Measurements from ENCODE around the gene VAV3.
"Not testable (repeated sequence)": the region's sequence is repeated elsewhere in the genome, so short reads cannot be mapped to it uniquely, and the experiment has no call there.

The VAV3 gene

DNA sequence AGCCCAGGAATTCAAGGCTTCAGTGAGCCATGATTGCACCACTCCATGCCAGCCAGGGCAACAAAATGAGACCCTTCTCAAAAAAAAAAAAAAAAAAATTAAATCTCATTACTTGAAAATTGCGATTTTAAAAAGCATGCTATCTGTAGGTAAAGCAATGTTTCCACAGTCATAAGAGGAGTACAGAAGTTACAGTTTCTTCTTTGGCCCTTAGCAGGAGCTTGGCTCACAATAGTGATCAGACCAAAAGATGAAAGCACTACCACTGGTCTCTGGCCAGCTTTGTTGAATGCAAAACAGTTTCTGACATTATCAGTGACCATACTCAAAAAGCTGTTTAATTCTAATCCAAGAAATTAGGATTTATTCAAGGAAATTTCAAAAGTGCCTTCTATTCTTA lies 31.2 kb downstream of the VAV3 start:
- no peak for DNase-seq

- no peak for DNase-seq
Measured at GRCh38 chr1:107930292-107930691, 34.7 kb downstream of the VAV3 start.

- DNase-seq: no peak
Measured at GRCh38 chr1:107927820-107928219, 37.2 kb downstream of the VAV3 start.

DNA sequence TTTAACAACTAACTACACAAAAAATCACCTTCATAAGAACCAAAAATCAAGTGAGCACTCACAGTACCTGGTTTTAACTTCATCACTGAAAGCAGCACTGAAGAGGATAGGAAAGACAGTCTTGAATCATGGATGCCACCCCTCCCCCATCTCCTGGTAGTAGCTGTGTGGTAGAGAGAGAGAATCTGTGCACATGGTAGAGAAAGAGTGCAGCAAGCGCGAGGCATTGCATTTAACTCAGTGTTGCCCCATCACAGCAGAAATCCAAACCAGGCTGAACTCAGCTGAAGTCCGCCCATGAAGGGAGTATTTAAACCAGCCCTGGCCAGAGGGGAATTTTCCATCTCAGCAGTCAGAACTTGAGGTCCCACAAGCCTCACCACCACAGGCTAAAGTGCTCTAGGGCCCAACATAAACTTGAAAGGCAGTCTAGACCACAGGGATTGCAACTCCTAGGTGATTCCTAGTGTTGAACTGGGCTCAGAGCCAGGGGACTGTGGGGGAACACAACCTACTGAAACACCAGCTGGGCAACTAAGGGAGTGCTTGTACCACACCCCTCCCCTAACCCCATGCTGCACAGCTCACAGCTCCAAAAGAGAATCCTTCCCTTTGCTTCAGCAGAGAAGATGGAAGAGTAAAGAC lies 38.4 kb downstream of the VAV3 start:
- no peak for DNase-seq

- DNase-seq: no peak
Measured at GRCh38 chr1:107925565-107925964, 39.4 kb downstream of the VAV3 start.

DNA sequence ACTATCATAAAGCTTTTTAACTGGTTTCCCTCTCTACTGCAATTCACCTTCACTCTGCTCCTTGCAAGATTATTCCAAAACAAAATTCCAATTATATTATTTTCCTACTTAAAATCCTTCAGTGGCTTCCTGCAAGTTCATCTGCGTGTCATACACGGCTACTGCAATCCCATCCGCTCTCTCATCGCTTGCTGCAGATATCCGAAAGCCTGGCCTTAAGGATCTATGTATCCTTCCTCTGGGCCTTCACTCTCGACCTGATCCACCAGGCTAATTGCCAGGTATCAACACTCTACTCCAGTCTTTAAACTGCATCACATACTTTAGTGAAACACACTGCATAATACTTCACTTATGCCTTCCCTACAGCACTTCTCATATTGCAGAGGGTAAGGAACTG lies 44.0 kb downstream of the VAV3 start:
- DNase-seq: no peak

- DNase-seq: no peak
Measured at GRCh38 chr1:107920561-107920960, 44.4 kb downstream of the VAV3 start.

GRCh38 chr1:107919953-107920352 lies 45.0 kb downstream of the VAV3 start:
- no peak for DNase-seq

DNA sequence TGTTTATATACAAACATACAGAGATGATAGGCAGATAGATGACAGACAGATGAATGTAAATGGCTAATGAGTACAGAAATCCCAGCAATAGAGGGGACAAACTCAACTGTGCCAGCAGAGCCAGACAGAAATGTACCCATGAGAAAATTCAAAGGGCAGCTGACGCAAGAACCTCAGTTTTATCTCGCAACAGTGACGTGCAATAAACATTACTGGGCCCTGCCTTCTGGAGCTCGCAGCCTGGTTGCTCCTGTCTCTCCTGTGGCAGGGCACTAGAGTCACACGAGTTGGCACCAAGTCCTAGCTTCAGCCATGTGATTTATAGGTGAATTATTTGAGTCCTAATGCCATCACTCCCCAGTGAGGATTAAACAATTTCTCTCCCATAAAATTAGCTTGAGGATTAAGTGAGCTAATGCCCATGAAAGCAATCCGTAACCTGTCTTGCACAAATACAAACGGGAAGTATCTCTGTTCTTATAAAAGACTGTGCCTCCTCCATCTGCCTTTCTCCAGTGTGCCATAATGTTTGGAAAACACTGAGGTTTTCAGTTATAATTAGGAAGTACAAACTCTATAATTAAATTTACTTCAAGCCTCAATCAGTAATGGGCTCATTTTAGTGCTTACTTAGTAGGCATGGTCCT lies 50.7 kb downstream of the VAV3 start:
- DNase-seq: no peak

GRCh38 chr1:107912656-107913055 lies 52.3 kb downstream of the VAV3 start:
- DNase-seq: no peak

DNA sequence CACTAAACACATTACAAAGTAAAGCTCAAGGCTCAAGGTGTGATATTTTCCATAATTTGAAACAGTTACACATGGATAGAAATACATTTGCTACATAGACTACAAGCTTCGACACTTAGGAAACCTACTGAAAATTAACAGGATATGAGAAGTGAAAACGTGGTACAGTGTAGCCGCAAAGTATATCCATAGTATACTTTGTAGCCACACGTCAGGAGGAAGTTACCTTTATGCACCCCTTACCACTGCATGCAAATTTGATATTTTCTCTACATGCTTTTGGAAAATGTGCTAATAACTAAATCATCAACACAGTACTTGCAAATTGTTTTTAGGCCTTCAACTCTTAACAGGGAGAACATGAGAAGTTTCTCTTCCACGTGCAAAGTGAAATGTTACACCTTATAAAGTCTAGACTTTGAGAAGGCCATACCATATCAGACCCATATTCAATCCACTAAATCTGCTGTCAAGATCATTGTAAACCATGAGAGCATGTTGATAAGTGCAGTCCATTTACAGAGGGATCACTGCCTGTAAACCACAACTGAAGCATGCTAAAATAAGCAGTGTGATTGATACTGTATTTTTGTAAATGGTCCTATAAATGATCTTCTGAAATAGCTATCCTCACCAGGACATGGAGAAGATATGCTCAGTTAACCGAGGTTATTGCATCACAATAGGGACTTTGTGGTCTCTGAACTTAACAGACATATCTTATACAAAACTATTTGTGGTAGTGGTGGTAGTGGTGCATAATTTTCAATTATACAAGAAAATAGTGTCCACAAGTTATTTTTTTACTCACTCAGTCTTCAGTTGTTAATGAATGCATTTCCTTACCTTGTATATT lies 64.7 kb downstream of the VAV3 start:
- no peak for DNase-seq

- DNase-seq: no peak
Measured at GRCh38 chr1:107899655-107900054, 65.3 kb downstream of the VAV3 start.

DNA sequence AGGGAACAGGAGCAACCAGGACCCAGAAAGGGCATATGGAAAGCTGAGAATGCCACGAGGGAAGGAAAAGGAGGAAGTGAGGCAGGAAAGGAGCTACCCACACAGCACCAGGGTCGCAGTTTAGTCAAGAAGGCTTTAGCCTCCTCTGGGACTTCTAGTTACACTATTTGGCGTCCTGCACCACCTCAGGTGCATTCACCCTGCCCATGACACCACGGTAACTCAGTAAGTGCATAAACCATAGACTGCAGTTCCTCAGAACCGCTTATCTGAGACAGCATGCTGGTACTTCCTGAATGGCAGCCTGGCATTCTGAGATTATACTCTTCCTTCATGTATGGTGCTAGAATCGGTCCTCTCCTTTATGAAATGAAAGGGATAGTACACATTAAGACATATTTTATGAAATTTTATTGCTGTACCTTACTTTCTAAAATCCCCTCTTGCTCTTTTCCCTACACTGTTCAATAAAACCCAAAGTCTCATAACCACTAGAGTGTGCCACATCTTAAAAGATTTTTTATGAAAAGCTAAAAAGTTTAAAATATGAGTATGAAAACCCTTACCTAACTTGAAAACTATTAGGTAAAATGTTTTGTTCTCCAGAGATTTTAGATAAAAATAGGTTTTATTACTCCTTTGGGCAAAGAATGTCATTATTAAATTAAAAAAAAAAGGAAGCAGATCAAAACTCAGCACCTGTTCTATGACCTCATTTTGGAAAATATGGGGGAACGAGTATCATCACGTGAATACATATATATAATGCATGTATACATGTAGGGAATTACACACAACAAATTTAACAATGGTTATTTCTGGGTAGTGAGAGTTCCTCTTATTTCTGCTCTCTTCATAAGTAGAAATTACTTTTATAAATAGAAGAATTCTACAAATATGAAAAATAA lies 67.3 kb downstream of the VAV3 start:
- DNase-seq: no peak

GRCh38 chr1:107896936-107897335 lies 68.0 kb downstream of the VAV3 start:
- DNase-seq: no peak

- no peak for DNase-seq
Measured at GRCh38 chr1:107896401-107896800, 68.6 kb downstream of the VAV3 start.

DNA sequence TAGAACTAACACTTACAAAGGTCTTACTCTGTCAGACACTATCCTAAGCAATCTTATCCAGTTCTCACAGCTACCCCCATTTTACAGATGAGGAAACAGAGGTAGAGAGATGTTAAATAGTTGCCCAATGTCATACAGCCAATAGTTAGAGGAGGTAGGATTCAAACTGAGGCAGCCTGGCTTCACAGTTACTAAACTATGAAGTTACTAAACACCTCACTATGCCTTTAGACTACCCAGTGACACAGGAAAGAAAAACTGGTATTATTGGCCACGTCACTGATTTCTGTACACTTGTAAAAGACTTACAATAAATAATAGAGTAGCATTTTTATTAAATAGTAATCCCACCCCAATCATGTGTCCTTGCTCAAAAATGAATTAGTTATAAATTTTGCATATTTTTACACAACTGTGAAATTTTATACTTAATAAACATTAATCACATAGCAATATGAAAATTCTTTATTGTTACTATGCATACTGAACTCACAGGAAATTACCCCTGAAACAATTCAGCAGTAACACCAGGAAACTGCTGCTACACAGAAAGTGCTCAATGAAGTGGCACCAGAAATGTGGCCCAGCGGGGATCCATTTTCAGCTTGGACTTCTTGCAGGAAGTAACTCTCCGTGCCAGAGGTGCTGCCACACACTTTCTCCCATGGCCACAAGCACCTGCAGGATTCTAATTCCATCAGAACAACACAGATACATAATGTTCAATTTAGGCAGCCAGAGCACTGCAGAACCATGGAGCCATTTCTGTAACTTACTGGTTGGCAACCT lies 69.4 kb downstream of the VAV3 start:
- DNase-seq: no peak

DNA sequence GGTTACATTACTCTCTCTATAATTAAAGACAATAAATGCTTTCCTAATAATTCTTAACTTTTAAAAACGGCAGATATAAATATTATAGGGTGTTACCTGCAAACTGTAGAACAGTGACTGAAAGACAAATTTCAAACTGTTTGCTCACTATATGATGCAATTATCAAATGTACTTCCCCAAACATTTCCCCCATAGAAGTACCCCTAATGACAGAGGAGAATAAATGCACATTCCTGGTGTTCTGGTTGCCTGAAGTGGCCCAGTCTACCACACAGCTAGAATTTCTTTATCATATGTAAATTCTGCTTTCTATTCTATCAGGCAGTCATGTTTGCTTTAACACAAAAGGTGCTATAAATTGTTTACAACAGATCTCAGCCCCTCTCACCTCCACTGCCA lies 70.4 kb downstream of the VAV3 start:
- no peak for DNase-seq

GRCh38 chr1:107893350-107893749 lies 71.6 kb downstream of the VAV3 start:
- DNase-seq: not testable (repeated sequence)

- DNase-seq: no peak
Measured at GRCh38 chr1:107889524-107889923, 75.5 kb downstream of the VAV3 start.

DNA sequence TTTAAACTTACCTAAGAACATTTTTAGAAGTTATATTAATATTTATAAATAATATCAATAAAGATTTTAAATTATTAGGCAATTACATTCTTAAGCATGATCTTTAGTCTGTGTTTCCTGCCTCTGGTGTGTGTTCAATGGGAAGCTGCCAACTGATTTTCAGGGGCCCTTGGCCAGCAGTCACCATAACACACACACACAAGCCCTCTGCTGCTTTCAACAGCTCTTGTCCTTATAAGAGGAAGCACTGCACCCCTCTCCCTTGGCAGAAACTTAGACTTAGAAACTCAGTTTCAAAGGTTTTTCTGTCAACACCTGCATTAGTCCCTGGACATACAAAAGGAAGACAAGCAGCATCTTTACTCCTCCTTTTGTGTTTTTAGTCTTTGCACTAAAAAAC lies 81.4 kb downstream of the VAV3 start:
- no peak for DNase-seq

GRCh38 chr1:107879927-107880326 lies 85.1 kb downstream of the VAV3 start:
- no peak for DNase-seq

DNA sequence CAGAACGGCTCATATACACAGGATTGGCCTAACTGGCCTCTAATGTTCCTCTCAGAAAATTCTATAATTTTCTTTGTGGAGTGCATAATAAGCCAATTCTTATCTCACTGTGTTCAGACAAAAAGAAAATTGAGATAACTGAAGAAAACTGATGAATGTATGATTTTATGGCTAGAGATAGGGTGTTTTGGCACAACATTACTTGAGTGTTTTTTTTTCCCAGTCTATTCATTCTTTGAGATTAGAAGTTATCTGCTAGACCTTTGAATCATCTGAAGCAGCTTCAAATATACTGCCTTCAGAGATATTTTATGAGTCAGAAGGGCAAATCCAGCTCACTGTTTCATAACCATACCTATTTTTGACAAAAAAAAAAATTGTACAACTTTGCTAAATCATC lies 85.6 kb downstream of the VAV3 start:
- DNase-seq: no peak

Measured in activated CD4-positive, alpha-beta T cell treated with anti-CD3 and anti-CD28 coated beads, Interleukin-2, Interleukin-6, amounts not matched to agents 100 ng/mL and 50 ng/mL, durations not matched to agents 16 hours and 8 hours (primary cell).